ENCODE measurements around the gene ZSCAN12. TPM values are rescaled to one million over a fixed set of nuclear protein-coding genes. Genes with fewer than 3 reads are reported as not detected.
"Not testable (repeated sequence)": the region's sequence is repeated elsewhere in the genome, so short reads cannot be mapped to it uniquely, and the experiment has no call there.

ZSCAN12 gene
- total and polyA plus RNA-seq, 3 experiments from 2014 or later, result 2.2 to 4.4 (median 4.3) TPM

DNA sequence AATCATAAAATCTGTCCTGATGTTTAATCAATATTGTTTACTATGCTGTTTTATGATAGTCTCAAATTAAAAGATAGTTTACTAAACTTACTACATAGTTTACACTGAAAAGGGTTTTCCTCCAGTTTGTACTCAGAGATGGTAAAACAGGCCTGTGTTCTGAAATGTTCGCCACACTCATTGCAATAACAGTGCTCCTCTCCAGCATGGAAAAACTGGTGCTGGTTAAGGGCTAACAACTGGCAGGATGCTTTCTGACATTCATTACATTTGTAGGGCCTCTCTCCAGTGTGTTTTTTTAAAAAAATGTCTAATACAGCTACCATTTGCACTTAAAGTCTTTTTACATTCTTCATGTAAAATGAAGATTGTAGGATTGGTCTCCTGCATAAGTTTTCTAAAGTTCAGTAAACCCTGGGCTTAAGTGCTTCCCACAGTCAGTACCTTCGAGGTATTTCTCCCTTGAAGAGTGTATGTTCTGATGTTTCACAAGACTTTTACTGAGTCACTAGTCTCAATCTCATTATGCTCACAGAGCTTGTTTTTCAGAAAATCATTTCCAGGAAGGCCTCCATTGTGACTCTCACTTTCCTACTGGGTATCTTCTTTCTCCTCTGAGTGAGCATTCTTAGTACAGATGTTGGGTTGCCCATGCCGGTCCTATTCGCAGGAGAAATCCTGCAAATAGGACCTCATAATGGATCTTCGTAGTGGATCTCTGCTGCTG is 8.7 kb upstream of the ZSCAN12 start:
- DNase-seq, result no peak
- ChIA-PET CTCF (no interaction called here), POLR2A (no interaction called here)
- no peak overlapping the region for H3K4me3 Mint-ChIP-seq
- H3K9me3 Mint-ChIP-seq, result peaks cover 0 to 5% (median 3%) of the 10 kb centered on the region in 5 donors
- no peaks in the 10 kb centered on the region for H3K36me3 Mint-ChIP-seq
- H3K27me3 Mint-ChIP-seq, result peaks cover 25 to 68% of the 10 kb centered on the region in 2 donors
- Histone ChIP-seq H3K36me3 (ENCODE audit: insufficient read depth, low read length) (no peaks in the 10 kb centered on the region), H3K27me3 (ENCODE audit: insufficient read depth, low read length, poor library complexity, severe bottlenecking) (no peaks in the 10 kb centered on the region), H3K9me3 (ENCODE audit: low read length) (no peaks in the 10 kb centered on the region), H3K4me3 (ENCODE audit: low read length) (no peak overlapping the region), H3K4me1 (ENCODE audit: insufficient read depth, low read length) (no peaks in the 10 kb centered on the region), H3K27ac (ENCODE audit: low read depth, low read length) (no peak overlapping the region)
- H3K4me1 Mint-ChIP-seq, result no peaks in the 10 kb centered on the region
- no peak overlapping the region for H3K27ac Mint-ChIP-seq

DNA sequence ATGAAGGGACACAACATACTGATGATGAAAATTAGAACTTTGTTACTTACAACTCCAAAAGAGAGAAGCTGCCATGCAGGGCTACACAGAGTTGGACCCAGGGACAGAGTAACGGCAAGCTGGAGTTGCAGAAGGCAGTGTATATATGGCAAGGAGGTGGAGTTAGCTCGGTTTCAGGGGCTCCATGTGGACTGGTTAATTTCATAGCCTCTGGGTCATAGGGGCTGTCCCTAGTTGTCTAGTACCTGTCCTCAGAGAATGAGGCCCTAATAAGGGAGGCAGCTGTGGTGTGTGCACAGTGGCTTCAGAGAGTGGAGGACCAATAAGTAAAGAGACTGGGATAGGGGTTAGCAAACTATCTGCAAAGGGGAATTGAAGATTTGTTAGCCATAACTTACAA is 7.9 kb upstream of the ZSCAN12 start:
- Mint-ChIP-seq H3K4me1 (no peaks in the 10 kb centered on the region), H3K9me3 (peaks cover 0 to 5% (median 3%) of the 10 kb centered on the region in 5 donors), H3K4me3 (no peak overlapping the region), H3K27me3 (peaks cover 23 to 73% of the 10 kb centered on the region in 2 donors), H3K36me3 (no peaks in the 10 kb centered on the region), H3K27ac (no peak overlapping the region)
- DNase-seq, result no peak
- no peak overlapping the region for H3K27ac ChIP-seq (ENCODE audit: low read depth, low read length)
- no peak overlapping the region for H3K4me3 ChIP-seq (ENCODE audit: low read length)
- CTCF ChIA-PET, result no interaction called here
- no peaks in the 10 kb centered on the region for H3K36me3 ChIP-seq (ENCODE audit: insufficient read depth, low read length)
- POLR2A ChIA-PET, result no interaction called here
- H3K27me3 ChIP-seq (ENCODE audit: insufficient read depth, low read length, poor library complexity, severe bottlenecking), result no peaks in the 10 kb centered on the region
- no peaks in the 10 kb centered on the region for H3K4me1 ChIP-seq (ENCODE audit: insufficient read depth, low read length)
- no peaks in the 10 kb centered on the region for H3K9me3 ChIP-seq (ENCODE audit: low read length)

DNA sequence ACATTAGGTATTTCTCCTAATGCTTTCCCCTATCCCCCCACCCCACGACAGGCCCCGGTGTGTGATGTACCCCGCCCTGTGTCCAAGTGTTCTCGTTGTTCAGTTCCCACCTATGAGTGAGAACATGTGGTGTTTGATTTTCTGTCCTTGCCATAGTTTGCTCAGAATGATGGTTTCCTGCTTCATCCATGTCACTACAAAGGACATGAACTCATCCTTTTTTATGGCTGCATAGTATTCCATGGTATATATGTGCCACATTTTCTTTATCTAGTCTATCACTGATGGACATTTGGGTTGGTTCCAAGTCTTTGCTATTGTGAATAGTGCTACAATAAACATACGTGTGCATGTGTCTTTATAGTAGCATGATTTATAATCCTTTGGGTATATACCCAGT is 4.4 kb upstream of the ZSCAN12 start:
- H3K4me3 ChIP-seq (ENCODE audit: low read length); H3K9me3 Mint-ChIP-seq; H3K36me3 ChIP-seq (ENCODE audit: insufficient read depth, low read length); H3K27ac ChIP-seq (ENCODE audit: low read depth, low read length); CTCF ChIA-PET; H3K27ac Mint-ChIP-seq; POLR2A ChIA-PET; DNase-seq; H3K27me3 ChIP-seq (ENCODE audit: insufficient read depth, low read length, poor library complexity, severe bottlenecking); H3K9me3 ChIP-seq (ENCODE audit: low read length): not testable (repeated sequence)
- Mint-ChIP-seq H3K27me3 (peaks cover 19 to 68% of the 10 kb centered on the region in 2 donors), H3K36me3 (peaks cover 0 to 10% (median 8%) of the 10 kb centered on the region in 3 donors), H3K4me3 (peak overlapping the region in 1 of 7 donors; percentile 24), H3K4me1 (peaks cover 8 to 15% (median 10%) of the 10 kb centered on the region in 3 donors)
- peaks cover 11% of the 10 kb centered on the region for H3K4me1 ChIP-seq (ENCODE audit: insufficient read depth, low read length)

DNA sequence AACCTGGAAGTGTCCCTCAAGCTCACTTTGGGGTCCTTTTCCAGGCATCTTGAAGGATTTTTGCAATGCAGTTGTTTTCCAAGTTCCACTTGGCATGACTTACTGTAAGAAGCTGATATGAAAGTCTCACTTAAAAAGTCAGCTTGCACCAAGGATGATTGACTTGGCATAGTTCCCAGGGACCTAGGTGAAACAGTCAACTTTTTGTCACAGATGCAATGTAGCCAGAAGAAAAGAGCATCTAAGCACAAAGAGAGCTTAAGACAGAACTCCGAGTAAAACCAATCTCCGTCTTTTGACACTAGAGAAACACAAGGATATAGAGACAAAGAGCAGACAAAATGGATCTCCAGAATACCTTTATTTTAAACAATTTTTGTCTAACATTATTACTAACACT is 2.6 kb upstream of the ZSCAN12 start:
- H3K4me1 ChIP-seq (ENCODE audit: insufficient read depth, low read length), result peaks cover 24% of the 10 kb centered on the region

DNA sequence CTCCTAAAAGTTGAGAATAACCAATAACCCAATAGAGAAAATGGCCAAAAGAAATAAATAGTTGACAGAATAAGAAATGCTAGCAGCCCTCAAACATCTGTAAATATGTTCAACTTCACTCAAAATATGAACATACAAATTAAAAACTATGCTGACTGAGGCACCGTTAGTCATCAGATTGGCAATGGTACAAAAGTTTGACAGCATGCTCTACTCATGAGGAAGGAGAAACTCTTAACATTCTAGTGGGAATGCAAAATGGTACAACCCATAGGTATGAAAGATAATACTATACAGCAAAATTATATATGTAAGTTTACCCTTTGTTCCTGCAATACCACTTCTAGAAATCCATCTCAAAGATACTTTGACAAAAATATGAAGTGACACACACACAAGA is 1.6 kb upstream of the ZSCAN12 start:
- DNase-seq, result no peak
- peaks cover 3 to 7% (median 6%) of the 10 kb centered on the region in 5 donors for H3K9me3 Mint-ChIP-seq
- ChIA-PET CTCF (interaction anchor here (1.5 kb wide), 1 partner anchor 45 kb away, joined by 5 read pairs; no protein-coding TSS in a partner anchor), POLR2A (no interaction called here)
- Histone ChIP-seq H3K4me3 (ENCODE audit: low read length) (no peak overlapping the region), H3K4me1 (ENCODE audit: insufficient read depth, low read length) (peaks cover 29% of the 10 kb centered on the region), H3K36me3 (ENCODE audit: insufficient read depth, low read length) (no peaks in the 10 kb centered on the region), H3K27me3 (ENCODE audit: insufficient read depth, low read length, poor library complexity, severe bottlenecking) (no peaks in the 10 kb centered on the region), H3K27ac (ENCODE audit: low read depth, low read length) (no peak overlapping the region), H3K9me3 (ENCODE audit: low read length) (no peaks in the 10 kb centered on the region)
- peaks cover 30 to 40% (median 34%) of the 10 kb centered on the region in 3 donors for H3K4me1 Mint-ChIP-seq
- peak overlapping the region in 3 of 7 donors; percentile 2 to 32 (median 19) for H3K4me3 Mint-ChIP-seq
- H3K36me3 Mint-ChIP-seq, result peaks cover 2 to 31% (median 28%) of the 10 kb centered on the region in 3 donors
- H3K27me3 Mint-ChIP-seq, result peaks cover 18 to 49% of the 10 kb centered on the region in 2 donors
- H3K27ac Mint-ChIP-seq, result no peak overlapping the region

More for the DNA sequence above, 2.6 kb upstream of the ZSCAN12 start:
- peaks cover 21 to 29% (median 24%) of the 10 kb centered on the region in 3 donors for H3K4me1 Mint-ChIP-seq
- no peak overlapping the region for H3K4me3 ChIP-seq (ENCODE audit: low read length)
- no peak overlapping the region for H3K27ac ChIP-seq (ENCODE audit: low read depth, low read length)
- no peaks in the 10 kb centered on the region for H3K27me3 ChIP-seq (ENCODE audit: insufficient read depth, low read length, poor library complexity, severe bottlenecking)
- no peaks in the 10 kb centered on the region for H3K36me3 ChIP-seq (ENCODE audit: insufficient read depth, low read length)
- no peaks in the 10 kb centered on the region for H3K9me3 ChIP-seq (ENCODE audit: low read length)
- ChIA-PET POLR2A (no interaction called here), CTCF (interaction anchor here (1.1 to 1.5 kb wide), 2 partner anchors 46 to 261 kb away, joined by 3 to 5 read pairs; partner anchors contain the start of gene ZKSCAN8)
- H3K4me3 Mint-ChIP-seq, result peak overlapping the region in 1 of 7 donors; percentile 1
- no peak for DNase-seq
- H3K36me3 Mint-ChIP-seq, result peaks cover 2 to 21% (median 20%) of the 10 kb centered on the region in 3 donors
- peaks cover 3 to 7% (median 6%) of the 10 kb centered on the region in 5 donors for H3K9me3 Mint-ChIP-seq
- peaks cover 18 to 57% of the 10 kb centered on the region in 2 donors for H3K27me3 Mint-ChIP-seq
- no peak overlapping the region for H3K27ac Mint-ChIP-seq

DNA sequence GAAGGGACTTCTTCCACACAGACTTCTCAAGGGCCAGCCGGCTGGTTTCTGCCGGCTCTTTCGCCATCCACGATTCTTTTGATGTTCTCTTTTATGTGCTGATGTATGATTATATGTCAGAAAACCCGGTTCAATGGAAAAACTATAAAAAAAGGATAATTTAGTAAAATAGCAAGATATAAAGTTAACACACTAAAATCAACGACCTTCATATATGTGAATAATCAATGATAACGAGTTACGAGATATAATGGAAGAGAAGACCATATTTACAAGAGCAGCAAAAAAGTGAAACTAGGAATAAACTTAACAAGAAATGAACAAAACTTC is 540 bp upstream of the ZSCAN12 start:
- DNase-seq, result no peak
- Histone ChIP-seq H3K36me3 (ENCODE audit: insufficient read depth, low read length) (no peaks in the 10 kb centered on the region), H3K27me3 (ENCODE audit: insufficient read depth, low read length, poor library complexity, severe bottlenecking) (no peaks in the 10 kb centered on the region), H3K4me3 (ENCODE audit: low read length) (peak overlapping the region; percentile 98), H3K9me3 (ENCODE audit: low read length) (no peaks in the 10 kb centered on the region), H3K27ac (ENCODE audit: low read depth, low read length) (peak overlapping the region; percentile 89), H3K4me1 (ENCODE audit: insufficient read depth, low read length) (peaks cover 36% of the 10 kb centered on the region)
- Mint-ChIP-seq H3K36me3 (peaks cover 6 to 40% (median 36%) of the 10 kb centered on the region in 3 donors), H3K4me1 (peaks cover 39 to 50% (median 45%) of the 10 kb centered on the region in 3 donors), H3K9me3 (peaks cover 3 to 7% (median 6%) of the 10 kb centered on the region in 5 donors), H3K4me3 (peak overlapping the region; percentile 93 to 97 (median 95)), H3K27me3 (peaks cover 15 to 43% of the 10 kb centered on the region in 2 donors), H3K27ac (peak overlapping the region; percentile 53 to 97 (median 89))
- ChIA-PET POLR2A (interaction anchor here (1.3 kb wide), 1 partner anchor 275 kb away, joined by 7 read pairs; no protein-coding TSS in a partner anchor), CTCF (no interaction called here)

DNA sequence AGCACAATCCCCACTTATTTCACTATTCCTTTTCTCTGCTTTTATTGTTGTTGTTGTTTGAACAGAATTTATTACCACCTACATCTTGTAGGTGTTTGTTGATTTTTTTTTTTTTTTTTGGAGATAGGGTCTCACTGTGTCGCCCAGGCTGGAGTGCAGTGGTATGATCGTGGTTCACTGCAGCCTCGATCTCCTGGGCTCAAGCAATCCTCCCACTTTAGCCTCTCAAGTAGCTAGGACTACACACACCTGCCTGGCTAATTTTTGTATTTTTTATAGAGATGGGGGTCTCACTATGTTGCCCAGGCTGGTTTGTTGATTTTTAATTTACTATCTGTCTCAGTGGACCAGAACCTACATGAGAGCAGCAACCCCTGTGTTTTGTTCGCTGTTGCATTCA is 3.6 kb downstream of the ZSCAN12 start:
- Mint-ChIP-seq H3K4me1 (peaks cover 54 to 66% (median 65%) of the 10 kb centered on the region in 3 donors), H3K9me3 (peaks cover 0 to 7% (median 6%) of the 10 kb centered on the region in 5 donors), H3K27me3 (peaks cover 3 to 6% of the 10 kb centered on the region in 2 donors), H3K4me3 (peak overlapping the region in 2 of 7 donors; percentile 8 to 9), H3K36me3 (peaks cover 25 to 74% (median 64%) of the 10 kb centered on the region in 3 donors), H3K27ac (no peak overlapping the region)
- ChIA-PET CTCF (no interaction called here), POLR2A (no interaction called here)
- no peaks in the 10 kb centered on the region for H3K9me3 ChIP-seq (ENCODE audit: low read length)
- peaks cover 47% of the 10 kb centered on the region for H3K4me1 ChIP-seq (ENCODE audit: insufficient read depth, low read length)
- DNase-seq, result no peak
- peaks cover 18% of the 10 kb centered on the region for H3K36me3 ChIP-seq (ENCODE audit: insufficient read depth, low read length)
- H3K27ac ChIP-seq (ENCODE audit: low read depth, low read length), result no peak overlapping the region
- H3K27me3 ChIP-seq (ENCODE audit: insufficient read depth, low read length, poor library complexity, severe bottlenecking), result no peaks in the 10 kb centered on the region
- H3K4me3 ChIP-seq (ENCODE audit: low read length), result no peak overlapping the region

DNA sequence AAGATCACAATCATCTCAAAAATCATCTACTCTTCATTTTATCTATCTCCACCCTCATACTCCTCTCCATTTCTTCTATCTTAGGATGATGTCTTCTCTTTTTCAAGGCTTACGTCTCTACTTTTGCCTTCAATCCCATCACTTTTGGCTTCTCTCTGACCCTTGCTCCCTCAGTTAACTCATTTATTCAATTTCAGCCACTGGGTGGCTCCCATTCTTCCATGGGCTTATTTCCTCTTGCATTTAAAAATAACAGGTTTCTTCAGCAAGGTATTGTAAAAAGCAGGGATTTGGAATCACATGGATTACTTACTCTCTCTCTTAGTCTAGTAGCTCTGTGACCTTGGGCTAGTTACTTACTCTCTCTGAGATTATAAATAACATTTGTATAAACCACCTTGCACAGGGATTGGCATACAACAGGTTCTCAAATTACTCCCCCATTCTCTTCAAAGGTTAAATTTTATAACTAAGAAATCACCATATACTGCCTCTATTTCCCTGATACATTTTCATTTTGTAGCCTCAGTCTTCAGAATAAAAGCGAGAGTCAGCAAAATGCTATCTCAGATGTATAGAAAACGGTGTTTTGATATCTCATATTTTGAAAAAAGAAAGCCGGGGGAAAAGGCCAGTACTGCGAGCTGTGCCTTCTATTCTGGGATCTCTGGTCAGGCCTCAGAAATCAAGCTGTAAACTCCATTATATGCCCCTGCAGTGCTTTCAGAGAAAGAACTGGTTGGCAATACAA is 5.5 kb downstream of the ZSCAN12 start:
- no peak overlapping the region for H3K4me3 Mint-ChIP-seq

More for the DNA sequence above, 5.5 kb downstream of the ZSCAN12 start:
- Histone ChIP-seq H3K27me3 (ENCODE audit: insufficient read depth, low read length, poor library complexity, severe bottlenecking) (no peaks in the 10 kb centered on the region), H3K9me3 (ENCODE audit: low read length) (no peaks in the 10 kb centered on the region), H3K4me1 (ENCODE audit: insufficient read depth, low read length) (peaks cover 38% of the 10 kb centered on the region), H3K27ac (ENCODE audit: low read depth, low read length) (no peak overlapping the region), H3K36me3 (ENCODE audit: insufficient read depth, low read length) (peaks cover 29% of the 10 kb centered on the region), H3K4me3 (ENCODE audit: low read length) (no peak overlapping the region)
- ChIA-PET POLR2A (no interaction called here), CTCF (no interaction called here)
- Mint-ChIP-seq H3K27ac (peak overlapping the region in 2 of 8 donors; percentile 4), H3K9me3 (peaks cover 0 to 7% (median 0%) of the 10 kb centered on the region in 5 donors), H3K36me3 (peaks cover 34 to 83% (median 67%) of the 10 kb centered on the region in 3 donors), H3K4me1 (peaks cover 46 to 63% (median 56%) of the 10 kb centered on the region in 3 donors), H3K27me3 (no peaks in the 10 kb centered on the region)
- DNase-seq, result no peak

All from CD8-positive, alpha-beta memory T cell (primary cell).